Measurements from ENCODE around the gene MT2A.

Gene MT2A

GRCh38 chr16:56649271-56649670 lies 40.9 kb downstream of the MT2A start:
- Histone ChIP-seq H3K27ac (ENCODE audit: insufficient read depth, low read depth, low read length, poor library complexity, severe bottlenecking) (no peak overlapping the region), H3K27me3 (ENCODE audit: control insufficient read depth, insufficient read depth, low read length, poor library complexity, severe bottlenecking) (peaks cover 72% of the 10 kb centered on the region), H3K9me3 (ENCODE audit: control insufficient read depth, low read length) (no peaks in the 10 kb centered on the region), H3K4me3 (ENCODE audit: insufficient read depth, low read depth, low read length) (no peak overlapping the region), H3K4me1 (ENCODE audit: control insufficient read depth, insufficient read depth, low read length) (no peaks in the 10 kb centered on the region), H3K36me3 (ENCODE audit: control insufficient read depth, insufficient read depth, low read length) (no peaks in the 10 kb centered on the region)
- WGBS, 2 experiments, result 90 to 93% methylated on average over 2 of the region's 2 CpGs

GRCh38 chr16:56649820-56650219 lies 41.4 kb downstream of the MT2A start:
- Histone ChIP-seq H3K36me3 (ENCODE audit: control insufficient read depth, insufficient read depth, low read length) (no peaks in the 10 kb centered on the region), H3K4me3 (ENCODE audit: insufficient read depth, low read depth, low read length) (no peak overlapping the region), H3K9me3 (ENCODE audit: control insufficient read depth, low read length) (no peaks in the 10 kb centered on the region), H3K27me3 (ENCODE audit: control insufficient read depth, insufficient read depth, low read length, poor library complexity, severe bottlenecking) (peaks cover 67% of the 10 kb centered on the region), H3K27ac (ENCODE audit: insufficient read depth, low read depth, low read length, poor library complexity, severe bottlenecking) (no peak overlapping the region), H3K4me1 (ENCODE audit: control insufficient read depth, insufficient read depth, low read length) (no peaks in the 10 kb centered on the region)
- WGBS, 2 experiments, result 87 to 91% methylated on average over 2 to 3 of the region's 3 CpGs

GRCh38 chr16:56651586-56651985 lies 43.2 kb downstream of the MT2A start, which contains the start of gene MT1B:
MT1B (plus strand) TSS chr16:56651886; CDS start chr16:56651954, 68 bp downstream.
- no peaks in the 10 kb centered on the region for H3K36me3 ChIP-seq (ENCODE audit: control insufficient read depth, insufficient read depth, low read length)
- H3K27me3 ChIP-seq (ENCODE audit: control insufficient read depth, insufficient read depth, low read length, poor library complexity, severe bottlenecking), result peaks cover 60% of the 10 kb centered on the region
- H3K9me3 ChIP-seq (ENCODE audit: control insufficient read depth, low read length), result no peaks in the 10 kb centered on the region
- no peak within 1 kb of the TSS for H3K27ac ChIP-seq (ENCODE audit: insufficient read depth, low read depth, low read length, poor library complexity, severe bottlenecking)
- WGBS, 2 experiments, result 79 to 88% methylated on average over 7 of the region's 7 CpGs
- no peaks in the 10 kb centered on the region for H3K4me1 ChIP-seq (ENCODE audit: control insufficient read depth, insufficient read depth, low read length)
- H3K4me3 ChIP-seq (ENCODE audit: insufficient read depth, low read depth, low read length), result no peak within 1 kb of the TSS

- H3K4me3 ChIP-seq (ENCODE audit: insufficient read depth, low read depth, low read length), result no peak overlapping the region
- H3K27ac ChIP-seq (ENCODE audit: insufficient read depth, low read depth, low read length, poor library complexity, severe bottlenecking), result no peak overlapping the region
- WGBS, 2 experiments, result 83% methylated on average over 1 of the region's 1 CpG
- H3K36me3 ChIP-seq (ENCODE audit: control insufficient read depth, insufficient read depth, low read length), result no peaks in the 10 kb centered on the region
- no peaks in the 10 kb centered on the region for H3K4me1 ChIP-seq (ENCODE audit: control insufficient read depth, insufficient read depth, low read length)
- H3K9me3 ChIP-seq (ENCODE audit: control insufficient read depth, low read length), result no peaks in the 10 kb centered on the region
- H3K27me3 ChIP-seq (ENCODE audit: control insufficient read depth, insufficient read depth, low read length, poor library complexity, severe bottlenecking), result peaks cover 60% of the 10 kb centered on the region
These were observed 44.2 kb downstream of the MT2A start for GRCh38 chr16:56652600-56652999.

GRCh38 chr16:56653218-56653617 lies 44.8 kb downstream of the MT2A start:
- Histone ChIP-seq H3K36me3 (ENCODE audit: control insufficient read depth, insufficient read depth, low read length) (no peaks in the 10 kb centered on the region), H3K4me1 (ENCODE audit: control insufficient read depth, insufficient read depth, low read length) (peaks cover 1% of the 10 kb centered on the region), H3K9me3 (ENCODE audit: control insufficient read depth, low read length) (no peaks in the 10 kb centered on the region), H3K27ac (ENCODE audit: insufficient read depth, low read depth, low read length, poor library complexity, severe bottlenecking) (no peak overlapping the region), H3K4me3 (ENCODE audit: insufficient read depth, low read depth, low read length) (no peak overlapping the region), H3K27me3 (ENCODE audit: control insufficient read depth, insufficient read depth, low read length, poor library complexity, severe bottlenecking) (peaks cover 60% of the 10 kb centered on the region)
- 93 to 96% methylated on average over 7 of the region's 7 CpGs for WGBS, 2 experiments

- peak within 1 kb of the TSS; percentile 33 for H3K4me3 ChIP-seq (ENCODE audit: insufficient read depth, low read depth, low read length)
- no peak within 1 kb of the TSS for H3K27ac ChIP-seq (ENCODE audit: insufficient read depth, low read depth, low read length, poor library complexity, severe bottlenecking)
- H3K9me3 ChIP-seq (ENCODE audit: control insufficient read depth, low read length), result no peaks in the 10 kb centered on the region
- no peaks in the 10 kb centered on the region for H3K36me3 ChIP-seq (ENCODE audit: control insufficient read depth, insufficient read depth, low read length)
- peaks cover 77% of the 10 kb centered on the region for H3K27me3 ChIP-seq (ENCODE audit: control insufficient read depth, insufficient read depth, low read length, poor library complexity, severe bottlenecking)
- peaks cover 9% of the 10 kb centered on the region for H3K4me1 ChIP-seq (ENCODE audit: control insufficient read depth, insufficient read depth, low read length)
- 2% methylated on average over 46 of the region's 46 CpGs for whole genome bisulfite sequencing, 2 experiments
These were observed 49.4 kb downstream of the MT2A start, which contains the start of gene MT1F for GRCh38 chr16:56657555-56658326. MT1F (plus strand) TSS chr16:56657959; CDS start chr16:56658059, 100 bp downstream.

GRCh38 chr16:56658327-56658875 lies 50.0 kb downstream of the MT2A start:
- Histone ChIP-seq H3K9me3 (ENCODE audit: control insufficient read depth, low read length) (no peaks in the 10 kb centered on the region), H3K27ac (ENCODE audit: insufficient read depth, low read depth, low read length, poor library complexity, severe bottlenecking) (no peak overlapping the region), H3K4me3 (ENCODE audit: insufficient read depth, low read depth, low read length) (peak overlapping the region; percentile 33), H3K27me3 (ENCODE audit: control insufficient read depth, insufficient read depth, low read length, poor library complexity, severe bottlenecking) (peaks cover 79% of the 10 kb centered on the region), H3K4me1 (ENCODE audit: control insufficient read depth, insufficient read depth, low read length) (peaks cover 13% of the 10 kb centered on the region), H3K36me3 (ENCODE audit: control insufficient read depth, insufficient read depth, low read length) (no peaks in the 10 kb centered on the region)
- 29 to 35% methylated on average over 10 of the region's 10 CpGs for WGBS, 2 experiments
